HG03060 (cell line): ENCODE data around the gene GREB1L.
"Not testable (repeated sequence)": the region's sequence is repeated elsewhere in the genome, so short reads cannot be mapped to it uniquely, and the experiment has no call there.

ENCODE experiments used
- ATAC-seq: cut with Tn5 transposase; IDR thresholded peaks from one replicate; pipeline ENCODE4 v1.9.1; 2021; ENCODE audit warnings: low read depth, moderate number of reproducible peaks; ENCODE audit not compliant: unreplicated experiment

Gene GREB1L

DNA sequence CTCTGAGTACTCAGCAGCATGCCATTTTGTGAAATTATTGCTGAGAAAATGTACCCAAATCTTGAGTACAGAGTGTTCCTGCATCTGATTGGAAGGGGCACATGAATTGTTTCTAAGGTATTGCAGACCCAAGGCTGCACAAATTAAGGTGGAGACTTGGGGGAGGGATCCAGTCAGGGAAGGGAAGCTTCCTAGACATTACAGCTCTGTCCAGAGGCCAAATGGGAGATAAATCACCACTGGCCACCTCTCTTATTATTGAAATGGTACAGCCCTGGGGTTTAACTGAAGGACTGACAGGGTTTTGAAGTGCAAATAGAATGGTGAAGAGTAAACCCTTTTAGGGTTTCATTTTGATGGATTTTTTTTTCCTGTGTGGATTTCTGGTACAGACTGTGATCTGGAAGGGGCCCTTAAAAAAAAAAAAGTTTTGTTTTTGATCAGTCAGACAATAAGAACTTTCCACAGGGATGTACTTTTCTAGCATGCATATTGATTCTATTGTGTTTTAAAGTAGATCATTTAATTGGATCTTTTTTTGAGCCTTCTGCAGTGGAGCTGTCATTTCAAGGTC lies 119.4 kb downstream of the GREB1L start:
- no peak for ATAC-seq

GRCh38 chr18:21362831-21363230 lies 120.8 kb downstream of the GREB1L start:
- ATAC-seq = no peak

DNA sequence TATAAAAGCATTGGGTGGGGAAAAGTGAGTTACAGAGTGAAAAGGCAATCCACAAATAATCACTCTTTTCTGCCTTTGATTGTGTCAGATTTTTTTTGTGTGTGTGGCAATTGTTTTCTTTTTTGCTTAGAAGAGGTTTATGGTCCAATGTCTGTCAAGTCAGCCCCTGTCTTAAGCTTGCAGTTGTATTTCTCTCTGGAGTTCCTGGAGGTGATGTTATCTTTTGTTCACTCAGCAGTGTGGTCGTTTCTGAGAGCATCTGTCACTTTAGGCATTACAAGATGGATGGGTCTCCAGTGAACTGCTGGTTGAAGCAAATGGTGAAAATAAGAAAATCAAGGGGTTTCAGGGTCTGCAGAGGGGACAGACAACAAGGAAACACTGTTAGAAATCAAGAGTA lies 121.3 kb downstream of the GREB1L start:
- ATAC-seq = no peak

- no peak for ATAC-seq
Measured at GRCh38 chr18:21364471-21364870, 122.4 kb downstream of the GREB1L start.

DNA sequence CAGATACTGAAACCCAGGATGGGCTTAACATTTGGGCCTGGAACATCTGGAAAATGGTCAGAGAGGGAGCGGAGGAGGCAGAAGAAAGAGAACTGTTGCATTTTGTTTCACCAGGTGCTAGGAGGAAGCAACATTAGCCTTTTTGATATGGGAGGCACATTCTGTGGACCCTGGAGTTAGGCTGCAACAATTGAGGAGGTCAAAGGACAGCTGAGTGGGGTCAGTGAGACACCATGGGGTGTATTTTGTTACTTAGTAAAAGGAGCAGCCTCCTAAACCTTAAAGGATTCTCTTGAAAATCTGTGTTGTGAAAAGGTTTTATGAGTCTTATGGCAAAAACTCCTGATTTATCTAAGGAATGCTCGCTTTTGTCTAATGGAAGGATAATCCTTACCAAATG lies 124.9 kb downstream of the GREB1L start:
- ATAC-seq = no peak

DNA sequence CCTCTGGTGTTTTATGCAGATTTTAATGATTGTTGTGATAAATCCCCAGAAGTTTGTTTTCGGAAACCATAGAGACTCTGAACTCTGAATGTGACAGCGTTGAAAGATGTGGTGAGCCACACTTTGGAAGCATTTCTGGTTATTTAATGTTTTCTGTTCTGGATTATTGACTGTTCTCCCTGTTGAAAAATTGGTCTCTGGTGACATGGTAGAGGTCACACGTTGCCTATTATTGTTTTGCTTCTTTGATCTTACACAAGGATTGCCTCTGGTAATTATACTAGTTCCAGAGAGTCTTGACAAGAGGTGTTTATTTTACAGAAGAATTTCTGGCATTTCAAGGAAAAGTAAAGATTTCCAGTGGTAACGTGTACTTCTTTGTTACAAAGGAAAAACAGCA lies 127.1 kb downstream of the GREB1L start:
- no peak for ATAC-seq

DNA sequence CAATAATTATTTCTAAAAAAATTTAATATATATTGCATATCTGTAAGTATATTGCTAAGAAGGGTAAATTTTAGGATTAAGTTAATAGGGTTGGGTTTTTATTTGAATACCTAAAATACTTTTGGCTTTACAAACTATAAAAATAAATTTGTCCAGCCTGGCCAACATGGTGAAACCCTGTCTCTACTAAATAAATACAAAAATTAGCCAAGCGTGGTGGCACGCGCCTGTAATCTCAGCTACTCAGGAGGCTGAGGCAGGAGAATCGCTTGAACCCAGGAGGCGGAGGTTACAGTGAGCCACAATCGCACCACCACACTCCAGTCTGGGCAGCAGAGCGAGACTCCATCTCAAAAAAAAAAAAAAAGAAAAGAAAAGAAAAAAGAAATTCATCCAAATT lies 127.6 kb downstream of the GREB1L start:
- not testable (repeated sequence) for ATAC-seq

DNA sequence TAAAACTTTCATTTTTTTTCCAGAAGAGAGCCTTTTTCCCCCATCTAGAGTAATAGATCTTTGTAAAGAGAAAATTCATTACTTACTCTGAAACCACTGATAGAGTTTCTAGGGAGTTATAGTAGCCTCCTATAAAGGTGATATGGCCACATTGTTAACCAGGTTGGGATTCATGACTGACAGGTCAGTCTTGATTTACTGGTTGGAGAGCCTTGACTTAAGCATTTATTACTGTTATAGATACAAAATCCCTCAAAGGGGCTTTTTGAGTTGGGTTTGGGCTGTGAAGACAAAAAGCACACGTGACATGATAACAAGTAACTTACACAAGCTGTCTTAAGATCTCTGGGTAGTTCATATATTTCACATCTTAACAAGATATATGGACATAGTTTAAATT lies 141.0 kb downstream of the GREB1L start:
- no peak for ATAC-seq

DNA sequence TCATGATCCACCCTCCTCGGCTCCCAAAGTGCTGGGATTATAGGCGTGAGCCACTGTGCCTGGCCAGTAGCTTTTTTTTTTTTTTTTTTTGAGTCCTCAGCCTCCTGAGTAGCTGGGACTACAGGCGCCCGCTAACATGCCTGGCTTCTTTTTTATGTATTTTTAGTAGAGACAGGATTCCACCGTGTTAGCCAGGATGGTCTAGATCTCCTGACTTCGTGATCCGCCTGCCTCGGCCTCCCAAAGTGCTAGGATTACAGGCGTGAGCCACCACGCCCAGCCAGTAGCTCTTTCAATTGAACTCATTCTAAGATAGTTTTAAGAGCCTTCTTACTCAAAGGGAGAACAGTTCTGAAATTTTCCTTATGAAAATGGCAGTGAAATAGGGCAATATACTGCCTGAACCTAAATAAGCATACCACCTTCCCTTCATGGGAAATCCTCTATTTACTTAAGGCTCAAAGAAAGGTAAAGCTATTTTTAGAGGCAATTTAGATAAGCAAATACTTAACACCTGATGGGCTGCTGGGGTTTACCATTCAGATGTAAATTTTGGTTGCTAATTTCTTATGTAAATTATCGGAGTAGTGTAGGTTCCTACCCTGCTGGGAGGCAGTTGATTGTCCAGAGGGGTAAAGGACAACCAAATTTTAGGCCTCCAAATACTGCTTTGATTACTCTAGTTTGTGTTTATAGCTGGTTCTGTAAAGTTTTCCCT lies 144.7 kb downstream of the GREB1L start:
- no peak for ATAC-seq

- no peak for ATAC-seq
Measured at GRCh38 chr18:21387886-21388285, 145.9 kb downstream of the GREB1L start.

DNA sequence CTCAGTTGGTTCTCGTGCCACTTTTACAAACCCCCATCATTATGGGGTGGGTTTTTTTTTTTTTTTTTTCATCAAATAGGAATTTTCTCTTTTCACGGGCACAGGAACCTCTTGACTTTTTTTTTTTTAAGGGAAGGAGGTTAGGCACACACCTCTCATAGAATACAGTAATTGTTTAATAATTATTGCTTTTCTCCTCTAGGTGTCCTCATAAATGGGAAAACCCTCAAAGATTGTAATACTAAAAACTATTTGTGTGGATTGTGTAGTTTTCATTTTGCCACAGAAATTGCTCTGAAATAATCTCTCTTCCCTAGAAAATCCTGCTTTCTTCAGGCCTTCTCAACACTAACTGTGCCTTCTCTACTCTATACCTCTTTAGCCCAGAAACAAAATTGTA lies 147.3 kb downstream of the GREB1L start:
- ATAC-seq = no peak

- no peak for ATAC-seq
Measured at GRCh38 chr18:21389903-21390302, 147.9 kb downstream of the GREB1L start.

GRCh38 chr18:21391074-21391673 lies 149.1 kb downstream of the GREB1L start:
- no peak for ATAC-seq

GRCh38 chr18:21393986-21394385 lies 152.0 kb downstream of the GREB1L start:
- no peak for ATAC-seq

- no peak for ATAC-seq
Measured at GRCh38 chr18:21398121-21398520, 156.1 kb downstream of the GREB1L start.

DNA sequence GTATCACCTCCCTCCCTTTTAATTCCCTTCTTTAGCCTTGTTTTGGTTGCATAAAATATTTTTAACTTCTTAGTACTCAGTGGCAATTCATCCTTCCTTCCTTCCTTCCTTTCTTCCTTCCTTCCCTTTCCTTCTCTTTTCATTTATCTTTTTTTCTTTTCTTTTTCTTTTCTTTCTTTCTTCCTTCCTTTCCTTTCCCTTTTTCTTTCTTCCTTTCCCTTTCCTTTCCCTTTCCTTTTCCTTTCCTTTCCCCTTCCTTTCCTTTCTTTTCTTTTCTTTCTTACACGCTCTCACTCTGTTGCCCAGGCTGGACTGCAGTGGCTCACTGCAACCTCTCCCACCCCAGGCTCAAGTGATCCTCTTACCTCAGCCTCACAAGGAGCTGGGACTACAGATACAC lies 160.2 kb downstream of the GREB1L start:
- no peak for ATAC-seq

- ATAC-seq = no peak
Measured at GRCh38 chr18:21404426-21404825, 162.4 kb downstream of the GREB1L start.

DNA sequence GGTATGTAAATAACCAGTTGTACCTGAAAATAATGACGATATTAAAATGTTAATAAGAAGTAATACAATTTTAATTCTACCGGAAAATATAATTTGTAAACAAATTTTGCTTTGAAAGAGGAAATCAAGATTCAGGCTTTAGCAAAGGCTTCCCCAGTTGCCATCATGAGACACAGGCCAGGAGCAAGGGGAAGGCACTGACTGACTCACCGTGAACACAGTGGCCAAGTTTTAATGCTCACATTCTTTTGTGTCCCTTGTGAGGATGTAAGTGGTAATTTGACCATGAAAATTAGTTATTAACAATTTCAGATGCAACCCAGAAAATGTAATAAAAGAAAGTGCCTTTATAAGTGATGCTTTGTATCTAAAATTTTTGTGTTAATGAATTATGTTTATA lies 164.1 kb downstream of the GREB1L start:
- no peak for ATAC-seq

- ATAC-seq = no peak
Measured at GRCh38 chr18:21408681-21409080, 166.6 kb downstream of the GREB1L start.

GRCh38 chr18:21433436-21433835 lies 191.4 kb downstream of the GREB1L start:
- ATAC-seq = no peak

DNA sequence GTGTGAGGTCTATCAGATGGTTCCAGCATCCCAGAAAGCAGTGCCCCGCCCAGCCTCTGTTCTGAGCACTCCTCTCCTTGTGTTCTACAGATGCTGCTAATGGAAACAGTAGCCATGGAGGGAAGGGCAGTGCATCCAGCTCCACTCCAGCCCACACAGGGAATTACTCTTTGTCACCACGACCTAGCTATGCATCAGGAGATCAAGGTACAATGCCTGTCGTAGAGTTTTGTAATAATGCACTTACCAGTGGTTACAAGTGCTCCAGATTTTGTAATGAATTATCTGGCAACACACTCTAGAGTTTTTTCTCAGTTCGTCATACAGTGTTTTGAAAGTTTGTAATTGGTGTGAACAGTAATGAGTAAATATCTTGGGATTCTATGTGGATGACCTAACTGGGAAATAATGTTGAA lies 197.4 kb downstream of the GREB1L start:
- ATAC-seq = no peak

DNA sequence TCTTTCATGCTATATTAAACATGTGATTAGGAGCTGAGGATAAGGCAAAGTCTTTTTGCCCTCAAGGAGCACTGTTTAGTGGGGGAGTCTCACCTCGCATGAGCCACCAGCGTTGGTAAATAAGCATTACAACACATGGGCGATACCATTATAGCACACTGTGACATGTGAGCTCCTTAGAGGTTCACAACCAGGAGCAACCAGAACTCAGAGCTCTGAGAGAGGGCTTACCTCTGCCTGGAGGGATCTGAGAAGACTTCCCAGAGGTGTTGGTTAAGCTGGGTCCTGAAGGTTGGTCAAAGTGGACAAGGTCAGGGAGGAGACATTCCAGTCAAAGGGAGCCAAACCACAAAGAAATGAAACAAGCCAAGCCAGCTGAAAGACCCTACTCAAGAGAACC lies 199.6 kb downstream of the GREB1L start:
- no peak for ATAC-seq
